HEK293T (cell line): ENCODE results near the gene MAGI2.
"Not testable (repeated sequence)": the region's sequence is repeated elsewhere in the genome, so short reads cannot be mapped to it uniquely, and the experiment has no call there.

Experiments
- ARNT ChIP-seq: fragments of 450-650 bp; IDR thresholded peaks from 2 replicates; pipeline ENCODE4 v1.6.1; 2017; ENCODE audit warnings: mild to moderate bottlenecking
- FOXM1 ChIP-seq: fragments of 450-650 bp; IDR thresholded peaks from 2 replicates; pipeline ENCODE4 v1.6.1; 2017; ENCODE audit warnings: mild to moderate bottlenecking, borderline replicate concordance
- HDGF ChIP-seq: fragments of 450-650 bp; IDR thresholded peaks from 2 replicates; pipeline ENCODE4 v1.6.1; 2017; ENCODE audit warnings: antibody characterized with exemption, borderline replicate concordance

GRCh38 chr7:78322231-78322630 lies 1131.2 kb downstream of the MAGI2 start:
- TF ChIP-seq FOXM1, ARNT, HDGF: not testable (repeated sequence)
